Astrocyte (in vitro differentiated cells and primary cell): ENCODE data around the gene NDUFV1. TPM values are rescaled to one million over a fixed set of nuclear protein-coding genes. Genes with fewer than 3 reads are reported as not detected.

ENCODE experiments used
- DNase-seq: peaks from one replicate; pipeline ENCODE4 v3.0.0-alpha.2; 2010; ENCODE audit warnings: low read depth
- FAIRE-seq: peaks from 2 replicates; lab custom pipeline; 2011; peaks lifted over from hg19 to GRCh38; lab: Jason Lieb, UNC
- H2AFZ ChIP-seq: 2 replicates; pipeline ENCODE4 v1.6.0; 2012; ENCODE audit warnings: low read depth, low read length, inconsistent platforms
- H3K27ac ChIP-seq: 2 replicates; pipeline ENCODE4 v1.5.1; 2011; ENCODE audit warnings: low read depth, low read length, inconsistent platforms
- H3K27me3 ChIP-seq: 2 replicates; pipeline ENCODE4 v1.6.0; 2011; ENCODE audit warnings: low read length, inconsistent platforms; ENCODE audit not compliant: insufficient read depth
- H3K36me3 ChIP-seq: 2 replicates; pipeline ENCODE4 v1.5.1; 2011; ENCODE audit warnings: low read length, inconsistent platforms; ENCODE audit not compliant: insufficient read depth
- H3K4me1 ChIP-seq: 2 replicates; pipeline ENCODE4 v1.5.1; 2011; ENCODE audit warnings: low read length, inconsistent platforms; ENCODE audit not compliant: insufficient read depth
- H3K4me2 ChIP-seq: 2 replicates; pipeline ENCODE4 v1.6.0; 2012; ENCODE audit warnings: low read length, inconsistent platforms
- H3K4me3 ChIP-seq: 2 replicates; pipeline ENCODE4 v1.5.1; 2011; ENCODE audit warnings: low read depth, mild to moderate bottlenecking, low read length, inconsistent platforms; ENCODE audit not compliant: insufficient read depth
- H3K79me2 ChIP-seq: 2 replicates; pipeline ENCODE4 v1.6.0; 2012; ENCODE audit warnings: mild to moderate bottlenecking, low read length, inconsistent platforms; ENCODE audit not compliant: insufficient read depth
- H3K9ac ChIP-seq: 2 replicates; pipeline ENCODE4 v1.6.0; 2012; ENCODE audit warnings: mild to moderate bottlenecking, low read length, inconsistent platforms
- H3K9me3 ChIP-seq: 2 replicates; pipeline ENCODE4 v1.5.1; 2012; ENCODE audit warnings: low read depth, mild to moderate bottlenecking, low read length, inconsistent platforms; ENCODE audit not compliant: insufficient read depth
- H4K20me1 ChIP-seq: 2 replicates; pipeline ENCODE4 v1.6.0; 2012; ENCODE audit warnings: low read length, inconsistent platforms; ENCODE audit not compliant: insufficient read depth
- H3K27ac Mint-ChIP-seq: one replicate; pipeline ENCODE4 v1.8.0; 2021; ENCODE audit warnings: mild to moderate bottlenecking, mixed read lengths; ENCODE audit not compliant: unreplicated experiment
- H3K27me3 Mint-ChIP-seq: one replicate; pipeline ENCODE4 v1.8.0; 2021; ENCODE audit warnings: low read depth, mixed read lengths; ENCODE audit not compliant: unreplicated experiment
- H3K36me3 Mint-ChIP-seq: one replicate; pipeline ENCODE4 v1.8.0; 2021; ENCODE audit warnings: low read depth, mixed read lengths; ENCODE audit not compliant: unreplicated experiment
- H3K4me1 Mint-ChIP-seq: one replicate; pipeline ENCODE4 v1.8.0; 2021; ENCODE audit warnings: low read depth, mixed read lengths; ENCODE audit not compliant: unreplicated experiment
- H3K4me3 Mint-ChIP-seq: one replicate; pipeline ENCODE4 v1.8.0; 2021; ENCODE audit warnings: mild to moderate bottlenecking, moderate library complexity, mixed read lengths; ENCODE audit not compliant: unreplicated experiment
- H3K9me3 Mint-ChIP-seq: one replicate; pipeline ENCODE4 v1.8.0; 2021; ENCODE audit warnings: mild to moderate bottlenecking, mixed read lengths; ENCODE audit not compliant: unreplicated experiment
- CTCF ChIP-seq: IDR thresholded peaks from 2 replicates; pipeline ENCODE4 v1.5.1; 2011; ENCODE audit warnings: low read depth, mild to moderate bottlenecking, inconsistent platforms, low read length, moderate library complexity; ENCODE audit not compliant: insufficient read depth
- EZH2 ChIP-seq: IDR thresholded peaks from 2 replicates; pipeline ENCODE4 v1.6.1; 2012; ENCODE audit warnings: mild to moderate bottlenecking, low read length, inconsistent platforms; ENCODE audit not compliant: insufficient read depth
- total RNA-seq: library from RNA; stranded (reverse); gene quantifications from 2 replicates; pipeline ENCODE4 v1.2.1, GENCODE V29; 2021

Gene NDUFV1
- total RNA-seq, 1 donor from 2014 or later = 117 TPM

GRCh38 chr11:67592880-67593564, 13.7 kb upstream of the NDUFV1 start:
- no peaks in the 10 kb centered on the region for H3K4me1 ChIP-seq
- H3K4me2 ChIP-seq = no peak overlapping the region
- TF ChIP-seq EZH2 (no peak), CTCF (no peak)
- DNase-seq (no peak), FAIRE-seq (no peak)
- no peak overlapping the region for H3K4me3 ChIP-seq
- peaks cover 2% of the 10 kb centered on the region for H4K20me1 ChIP-seq
- H3K27me3 ChIP-seq = no peaks in the 10 kb centered on the region
- H3K79me2 ChIP-seq = no peaks in the 10 kb centered on the region
- peaks cover 6% of the 10 kb centered on the region for H3K36me3 Mint-ChIP-seq
- H3K27ac ChIP-seq = no peak overlapping the region
- no peaks in the 10 kb centered on the region for H3K4me1 Mint-ChIP-seq
- H3K27me3 Mint-ChIP-seq = peaks cover 2% of the 10 kb centered on the region
- no peak overlapping the region for H3K4me3 Mint-ChIP-seq
- no peak overlapping the region for H3K27ac Mint-ChIP-seq
- H3K36me3 ChIP-seq = peaks cover 2% of the 10 kb centered on the region
- no peak overlapping the region for H3K9ac ChIP-seq
- no peak overlapping the region for H2AFZ ChIP-seq
- no peaks in the 10 kb centered on the region for H3K9me3 Mint-ChIP-seq
- no peaks in the 10 kb centered on the region for H3K9me3 ChIP-seq

- no peak for DNase-seq
- H3K4me2 ChIP-seq = no peak overlapping the region
- no peaks in the 10 kb centered on the region for H3K4me1 ChIP-seq
- Mint-ChIP-seq H3K27me3 (peaks cover 2% of the 10 kb centered on the region), H3K36me3 (peaks cover 4% of the 10 kb centered on the region), H3K27ac (no peak overlapping the region), H3K4me3 (no peak overlapping the region), H3K4me1 (no peaks in the 10 kb centered on the region), H3K9me3 (no peaks in the 10 kb centered on the region)
- no peaks in the 10 kb centered on the region for H3K27me3 ChIP-seq
- no peak overlapping the region for H3K27ac ChIP-seq
- no peaks in the 10 kb centered on the region for H3K9me3 ChIP-seq
- H3K9ac ChIP-seq = no peak overlapping the region
- no peak overlapping the region for H2AFZ ChIP-seq
- no peaks in the 10 kb centered on the region for H4K20me1 ChIP-seq
- no peaks in the 10 kb centered on the region for H3K79me2 ChIP-seq
- H3K36me3 ChIP-seq = no peaks in the 10 kb centered on the region
- no peak for FAIRE-seq
- TF ChIP-seq CTCF = no peak
- TF ChIP-seq EZH2 = no peak
- H3K4me3 ChIP-seq = no peak overlapping the region
These were observed 13.2 kb upstream of the NDUFV1 start for GRCh38 chr11:67593565-67593905.

GRCh38 chr11:67594480-67594879, 12.3 kb upstream of the NDUFV1 start:
- Histone ChIP-seq H3K9ac (no peak overlapping the region), H3K79me2 (no peaks in the 10 kb centered on the region), H3K4me3 (no peak overlapping the region), H3K4me1 (no peaks in the 10 kb centered on the region), H2AFZ (no peak overlapping the region), H3K4me2 (no peak overlapping the region), H3K27me3 (no peaks in the 10 kb centered on the region), H3K36me3 (no peaks in the 10 kb centered on the region), H3K27ac (no peak overlapping the region), H4K20me1 (no peaks in the 10 kb centered on the region), H3K9me3 (no peaks in the 10 kb centered on the region)
- no peaks in the 10 kb centered on the region for H3K9me3 Mint-ChIP-seq
- no peaks in the 10 kb centered on the region for H3K4me1 Mint-ChIP-seq
- no peak overlapping the region for H3K27ac Mint-ChIP-seq
- FAIRE-seq = no peak
- TF ChIP-seq EZH2 (no peak), CTCF (no peak)
- DNase-seq = no peak
- no peaks in the 10 kb centered on the region for H3K36me3 Mint-ChIP-seq
- H3K4me3 Mint-ChIP-seq = no peak overlapping the region
- peaks cover 2% of the 10 kb centered on the region for H3K27me3 Mint-ChIP-seq
